DOHH2 (cell line): Measurements from ENCODE around the gene PPP1R27.

ENCODE experiments used
- EZH2phosphoT487 ChIP-seq: fragments of 200-600 bp; sonication (generic); IDR thresholded peaks from 2 replicates; pipeline ENCODE4 v1.6.1; 2017; ENCODE audit warnings: borderline replicate concordance, mild to moderate bottlenecking, antibody characterized with exemption, low read length, moderate library complexity, mixed read lengths
- TF ChIP-seq, protein P1 (sequence below): fragments of 200-600 bp; sonication (generic); IDR thresholded peaks from one replicate; pipeline ENCODE4 v1.5.1; 2014; ENCODE audit warnings: antibody characterized with exemption, mild to moderate bottlenecking, low read depth, low read length; ENCODE audit not compliant: poor library complexity, severe bottlenecking

DNA sequence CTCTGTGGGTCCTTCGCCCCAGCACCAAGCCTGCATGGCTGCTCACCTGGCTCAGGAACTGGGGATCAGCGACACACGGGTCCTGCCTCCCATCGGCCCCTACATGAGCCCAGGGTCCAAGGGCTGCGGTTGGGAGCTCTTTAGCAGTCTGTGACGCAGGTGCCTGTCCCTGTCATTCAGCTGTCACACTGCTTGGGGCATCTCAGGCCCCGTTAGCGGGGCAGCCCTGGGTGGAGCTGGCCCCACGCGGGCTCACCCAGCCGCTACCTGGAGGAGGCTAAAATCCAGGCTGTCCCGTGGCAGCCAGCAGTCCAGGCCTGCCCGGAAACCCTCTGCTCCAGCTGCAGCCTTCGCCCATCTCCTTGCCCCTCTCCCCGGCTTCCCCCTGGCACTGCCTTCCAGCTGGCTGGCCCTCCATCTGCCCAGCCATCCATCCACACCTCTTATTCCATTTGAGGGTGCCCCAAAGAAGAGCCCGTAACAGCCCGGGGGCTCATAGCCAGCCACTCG lies 27.6 kb downstream of the PPP1R27 start:
- TF ChIP-seq, protein P1, sequence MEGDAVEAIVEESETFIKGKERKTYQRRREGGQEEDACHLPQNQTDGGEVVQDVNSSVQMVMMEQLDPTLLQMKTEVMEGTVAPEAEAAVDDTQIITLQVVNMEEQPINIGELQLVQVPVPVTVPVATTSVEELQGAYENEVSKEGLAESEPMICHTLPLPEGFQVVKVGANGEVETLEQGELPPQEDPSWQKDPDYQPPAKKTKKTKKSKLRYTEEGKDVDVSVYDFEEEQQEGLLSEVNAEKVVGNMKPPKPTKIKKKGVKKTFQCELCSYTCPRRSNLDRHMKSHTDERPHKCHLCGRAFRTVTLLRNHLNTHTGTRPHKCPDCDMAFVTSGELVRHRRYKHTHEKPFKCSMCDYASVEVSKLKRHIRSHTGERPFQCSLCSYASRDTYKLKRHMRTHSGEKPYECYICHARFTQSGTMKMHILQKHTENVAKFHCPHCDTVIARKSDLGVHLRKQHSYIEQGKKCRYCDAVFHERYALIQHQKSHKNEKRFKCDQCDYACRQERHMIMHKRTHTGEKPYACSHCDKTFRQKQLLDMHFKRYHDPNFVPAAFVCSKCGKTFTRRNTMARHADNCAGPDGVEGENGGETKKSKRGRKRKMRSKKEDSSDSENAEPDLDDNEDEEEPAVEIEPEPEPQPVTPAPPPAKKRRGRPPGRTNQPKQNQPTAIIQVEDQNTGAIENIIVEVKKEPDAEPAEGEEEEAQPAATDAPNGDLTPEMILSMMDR = no peak
- no peak for TF ChIP-seq EZH2phosphoT487
